Measurements from ENCODE around the gene CASP8AP2. TPM values are rescaled to one million over a fixed set of nuclear protein-coding genes. Genes with fewer than 3 reads are reported as not detected.

Gene CASP8AP2
- total RNA-seq, 2 experiments from 2014 or later, result 33.3 to 33.6 TPM

DNA sequence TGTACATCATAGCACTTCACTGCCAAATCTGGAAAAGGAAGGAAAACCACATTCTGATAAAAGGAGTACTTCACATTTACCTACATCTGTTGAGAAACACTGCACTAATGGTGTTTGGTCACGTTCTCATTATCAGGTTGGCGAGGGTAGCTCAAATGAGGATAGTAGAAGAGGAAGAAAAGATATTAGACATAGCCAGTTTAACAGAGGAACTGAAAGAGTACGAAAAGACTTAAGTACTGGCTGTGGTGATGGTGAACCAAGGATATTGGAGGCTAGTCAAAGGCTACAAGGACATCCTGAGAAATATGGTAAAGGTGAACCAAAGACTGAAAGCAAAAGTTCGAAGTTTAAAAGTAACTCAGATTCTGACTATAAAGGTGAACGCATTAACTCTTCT, 32.6 kb downstream of the CASP8AP2 start:
- ChIA-PET POLR2A (no interaction called here), CTCF (interaction anchor here (0.9 to 1.3 kb wide), 2 partner anchors 10 to 135 kb away, joined by 3 read pairs; no protein-coding TSS in a partner anchor)
- DNase-seq (no peak), ATAC-seq (no peak)
- Mint-ChIP-seq H3K27ac (peak overlapping the region; percentile 3), H3K36me3 (ENCODE audit: low read depth) (peaks cover 65% of the 10 kb centered on the region), H3K27me3 (no peaks in the 10 kb centered on the region), H3K4me1 (ENCODE audit: low read depth) (peaks cover 9% of the 10 kb centered on the region), H3K4me3 (no peak overlapping the region), H3K9me3 (no peaks in the 10 kb centered on the region)
- TF ChIP-seq, protein P1, sequence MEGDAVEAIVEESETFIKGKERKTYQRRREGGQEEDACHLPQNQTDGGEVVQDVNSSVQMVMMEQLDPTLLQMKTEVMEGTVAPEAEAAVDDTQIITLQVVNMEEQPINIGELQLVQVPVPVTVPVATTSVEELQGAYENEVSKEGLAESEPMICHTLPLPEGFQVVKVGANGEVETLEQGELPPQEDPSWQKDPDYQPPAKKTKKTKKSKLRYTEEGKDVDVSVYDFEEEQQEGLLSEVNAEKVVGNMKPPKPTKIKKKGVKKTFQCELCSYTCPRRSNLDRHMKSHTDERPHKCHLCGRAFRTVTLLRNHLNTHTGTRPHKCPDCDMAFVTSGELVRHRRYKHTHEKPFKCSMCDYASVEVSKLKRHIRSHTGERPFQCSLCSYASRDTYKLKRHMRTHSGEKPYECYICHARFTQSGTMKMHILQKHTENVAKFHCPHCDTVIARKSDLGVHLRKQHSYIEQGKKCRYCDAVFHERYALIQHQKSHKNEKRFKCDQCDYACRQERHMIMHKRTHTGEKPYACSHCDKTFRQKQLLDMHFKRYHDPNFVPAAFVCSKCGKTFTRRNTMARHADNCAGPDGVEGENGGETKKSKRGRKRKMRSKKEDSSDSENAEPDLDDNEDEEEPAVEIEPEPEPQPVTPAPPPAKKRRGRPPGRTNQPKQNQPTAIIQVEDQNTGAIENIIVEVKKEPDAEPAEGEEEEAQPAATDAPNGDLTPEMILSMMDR (IDR thresholded peaks at IDR 0.05), result no peak
- intact Hi-C loops (cut with micrococcal nuclease), result no loop called here

DNA sequence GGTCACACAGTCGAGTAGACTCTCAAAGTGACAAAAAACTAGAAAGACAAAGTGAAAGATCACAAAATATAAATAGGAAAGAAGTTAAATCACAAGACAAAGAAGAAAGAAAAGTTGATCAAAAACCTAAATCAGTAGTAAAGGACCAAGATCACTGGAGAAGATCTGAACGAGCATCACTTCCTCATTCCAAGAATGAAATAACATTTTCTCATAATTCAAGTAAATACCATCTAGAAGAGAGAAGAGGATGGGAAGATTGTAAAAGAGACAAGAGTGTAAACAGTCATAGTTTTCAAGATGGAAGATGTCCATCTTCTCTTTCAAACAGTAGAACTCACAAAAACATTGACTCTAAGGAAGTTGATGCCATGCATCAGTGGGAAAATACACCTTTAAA, 33.0 kb downstream of the CASP8AP2 start:
- peak overlapping the region; percentile 3 for H3K27ac Mint-ChIP-seq
- H3K4me3 Mint-ChIP-seq, result no peak overlapping the region
- peaks cover 9% of the 10 kb centered on the region for H3K4me1 Mint-ChIP-seq (ENCODE audit: low read depth)
- TF ChIP-seq, protein P1 (IDR thresholded peaks at IDR 0.05), result no peak
- POLR2A ChIA-PET, result no interaction called here
- CTCF ChIA-PET, result no interaction called here
- H3K9me3 Mint-ChIP-seq, result no peaks in the 10 kb centered on the region
- H3K36me3 Mint-ChIP-seq (ENCODE audit: low read depth), result peaks cover 69% of the 10 kb centered on the region
- intact Hi-C loops (cut with micrococcal nuclease), result no loop called here
- no peak for DNase-seq
- ATAC-seq, result no peak
- no peaks in the 10 kb centered on the region for H3K27me3 Mint-ChIP-seq

DNA sequence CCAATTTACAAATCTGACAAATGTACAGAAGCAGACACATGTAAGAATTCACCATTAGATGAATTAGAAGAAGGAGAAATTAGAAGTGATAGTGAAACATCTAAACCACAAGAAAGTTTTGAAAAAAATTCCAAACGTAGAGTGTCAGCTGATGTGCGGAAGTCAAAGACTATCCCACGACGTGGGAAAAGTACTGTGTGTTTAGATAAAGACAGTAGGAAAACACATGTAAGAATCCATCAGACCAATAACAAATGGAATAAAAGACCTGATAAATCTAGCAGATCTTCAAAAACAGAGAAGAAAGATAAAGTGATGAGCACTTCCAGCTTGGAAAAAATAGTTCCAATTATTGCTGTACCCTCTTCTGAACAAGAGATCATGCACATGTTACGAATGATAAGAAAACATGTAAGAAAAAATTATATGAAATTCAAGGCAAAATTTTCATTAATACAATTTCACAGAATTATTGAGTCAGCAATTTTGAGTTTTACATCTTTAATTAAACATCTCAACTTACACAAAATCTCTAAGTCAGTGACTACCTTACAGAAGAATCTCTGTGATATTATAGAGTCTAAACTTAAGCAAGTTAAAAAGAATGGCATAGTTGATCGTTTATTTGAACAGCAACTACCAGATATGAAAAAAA, 36.5 kb downstream of the CASP8AP2 start:
- Mint-ChIP-seq H3K36me3 (ENCODE audit: low read depth) (peaks cover 74% of the 10 kb centered on the region), H3K27me3 (no peaks in the 10 kb centered on the region), H3K4me3 (no peak overlapping the region), H3K4me1 (ENCODE audit: low read depth) (peaks cover 9% of the 10 kb centered on the region), H3K9me3 (no peaks in the 10 kb centered on the region), H3K27ac (no peak overlapping the region)
- ChIA-PET POLR2A (interaction anchor here (0.6 kb wide), 1 partner anchor 35 kb away, joined by 3 read pairs; no protein-coding TSS in a partner anchor), CTCF (no interaction called here)
- no peak for ATAC-seq
- no peak for DNase-seq
- intact Hi-C loops (cut with micrococcal nuclease), result no loop called here
- TF ChIP-seq, protein P1 (IDR thresholded peaks at IDR 0.05), result no peak

DNA sequence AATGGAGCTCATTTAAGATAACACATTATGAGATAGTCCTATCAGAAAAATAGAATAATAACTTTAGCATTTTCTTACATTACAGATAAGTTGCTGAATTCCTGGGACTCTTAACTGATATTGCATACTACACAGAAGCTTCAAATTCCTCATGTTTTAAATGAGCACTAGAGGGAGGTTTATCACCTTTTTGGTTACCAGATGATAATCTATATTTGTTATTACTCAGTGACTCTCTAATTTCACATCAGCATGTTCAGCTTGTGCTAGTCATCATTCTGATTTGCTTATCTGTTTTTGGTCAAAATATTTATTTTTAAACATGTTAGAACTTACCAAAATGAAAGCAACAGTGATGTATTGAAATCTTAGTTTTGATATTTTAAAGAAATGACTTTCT, 44.0 kb downstream of the CASP8AP2 start:
- H3K4me3 Mint-ChIP-seq, result no peak overlapping the region
- ChIA-PET POLR2A (no interaction called here), CTCF (interaction anchor here (1.1 to 1.6 kb wide), 2 partner anchors 71 to 443 kb away, joined by 3 to 4 read pairs; no protein-coding TSS in a partner anchor)
- H3K27ac Mint-ChIP-seq, result no peak overlapping the region
- ATAC-seq (no peak), DNase-seq (no peak)
- H3K4me1 Mint-ChIP-seq (ENCODE audit: low read depth), result no peaks in the 10 kb centered on the region
- H3K9me3 Mint-ChIP-seq, result no peaks in the 10 kb centered on the region
- intact Hi-C loops (cut with micrococcal nuclease), result no loop called here
- peaks cover 29% of the 10 kb centered on the region for H3K36me3 Mint-ChIP-seq (ENCODE audit: low read depth)
- no peaks in the 10 kb centered on the region for H3K27me3 Mint-ChIP-seq
- TF ChIP-seq, protein P1 (IDR thresholded peaks at IDR 0.05), result no peak

DNA sequence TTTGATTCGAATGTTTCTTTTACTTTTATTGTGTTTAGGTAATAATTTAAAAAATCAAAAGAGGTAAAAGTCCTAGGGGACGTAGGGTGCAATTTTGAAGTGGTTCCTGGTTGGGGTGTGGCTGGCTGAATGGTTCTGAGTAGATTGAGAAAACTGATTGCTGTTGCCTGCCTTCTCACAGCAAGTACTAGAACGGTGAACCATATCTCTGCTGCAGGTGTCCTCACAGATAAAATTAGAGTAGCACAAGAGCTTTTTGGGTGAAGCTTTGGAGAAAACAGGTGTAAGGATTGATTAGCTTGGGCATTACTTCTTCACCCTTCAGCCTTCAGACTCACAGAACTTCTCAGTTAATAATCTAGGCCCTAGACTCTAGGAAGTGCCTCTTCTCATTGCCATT, 44.8 kb downstream of the CASP8AP2 start:
- Mint-ChIP-seq H3K27me3 (no peaks in the 10 kb centered on the region), H3K36me3 (ENCODE audit: low read depth) (peaks cover 26% of the 10 kb centered on the region), H3K4me1 (ENCODE audit: low read depth) (no peaks in the 10 kb centered on the region)

More for the DNA sequence above, 44.8 kb downstream of the CASP8AP2 start:
- TF ChIP-seq, protein P1 (IDR thresholded peaks at IDR 0.05), result no peak
- intact Hi-C loops (cut with micrococcal nuclease), result no loop called here
- ATAC-seq, result no peak
- POLR2A ChIA-PET, result no interaction called here
- CTCF ChIA-PET, result no interaction called here
- no peaks in the 10 kb centered on the region for H3K9me3 Mint-ChIP-seq
- H3K27ac Mint-ChIP-seq, result no peak overlapping the region
- DNase-seq, result no peak
- no peak overlapping the region for H3K4me3 Mint-ChIP-seq
